Activated naive CD8-positive, alpha-beta T cell treated with anti-CD3 and anti-CD28 coated beads, Interleukin-2, amount 10 ng/mL, durations not matched to agents 7 days and 5 days (primary cell): Measurements from ENCODE around the gene MRPL22. TPM values are rescaled to one million over a fixed set of nuclear protein-coding genes. Genes with fewer than 3 reads are reported as not detected.
A peak's percentile ranks its signal among the peaks of the same experiment; 100 is the strongest.
"Not testable (repeated sequence)": the region's sequence is repeated elsewhere in the genome, so short reads cannot be mapped to it uniquely, and the experiment has no call there.

Experiments used
- ATAC-seq: fragments of 150-1000 bp; cut with Tn5 transposase; one replicate; pipeline ENCODE4 v1.10.0; 2021; ENCODE audit warnings: low read depth, moderate library complexity
- POLR2A ChIA-PET: fragments of 350-600 bp; sonication (Branson Sonifier 250); formaldehyde crosslinking; loops from one replicate; lab custom pipeline; 2021; ENCODE audit warnings: antibody characterized with exemption; lab: Charles Lee
- DNase-seq: peaks from one replicate; pipeline ENCODE4 v3.0.0; 2021
- H3K27ac Mint-ChIP-seq: one replicate; pipeline ENCODE4 v1.8.0; 2022; ENCODE audit warnings: mild to moderate bottlenecking, mixed read lengths
- H3K27me3 Mint-ChIP-seq: one replicate; pipeline ENCODE4 v1.8.0; 2022; ENCODE audit warnings: mild to moderate bottlenecking, moderate library complexity, mixed read lengths
- H3K36me3 Mint-ChIP-seq: one replicate; pipeline ENCODE4 v1.8.0; 2021; ENCODE audit warnings: mild to moderate bottlenecking, mixed read lengths
- H3K4me1 Mint-ChIP-seq: one replicate; pipeline ENCODE4 v1.8.0; 2021; ENCODE audit warnings: mixed read lengths
- H3K4me3 Mint-ChIP-seq: one replicate; pipeline ENCODE4 v1.8.0; 2022; ENCODE audit warnings: mild to moderate bottlenecking, moderate library complexity, mixed read lengths
- H3K9me3 Mint-ChIP-seq: one replicate; pipeline ENCODE4 v1.8.0; 2021; ENCODE audit warnings: mixed read lengths
- total RNA-seq, 2 experiments: library from RNA; stranded (reverse); gene quantifications; one replicate each; pipeline ENCODE4 v1.2.3, GENCODE V29; 2021

Gene MRPL22
- total RNA-seq, 2 experiments from 2014 or later: 50.0 to 52.4 TPM

- Mint-ChIP-seq H3K4me1 (no peaks in the 10 kb centered on the region), H3K27me3 (peaks cover 21% of the 10 kb centered on the region), H3K27ac (no peak overlapping the region), H3K4me3 (no peak overlapping the region), H3K9me3 (no peaks in the 10 kb centered on the region), H3K36me3 (no peaks in the 10 kb centered on the region)
- POLR2A ChIA-PET: no interaction called here
- ATAC-seq (no peak), DNase-seq (no peak)
Observed at GRCh38 chr5:154984946-154985516, 44.2 kb downstream of the MRPL22 start.

- ATAC-seq: no peak
- Mint-ChIP-seq H3K9me3 (no peaks in the 10 kb centered on the region), H3K4me3 (no peak overlapping the region), H3K27ac (no peak overlapping the region), H3K4me1 (no peaks in the 10 kb centered on the region), H3K27me3 (peaks cover 21% of the 10 kb centered on the region), H3K36me3 (no peaks in the 10 kb centered on the region)
- no peak for DNase-seq
- POLR2A ChIA-PET: no interaction called here
Observed at GRCh38 chr5:154986151-154986550, 45.3 kb downstream of the MRPL22 start.

GRCh38 chr5:154989626-154990025 lies 48.8 kb downstream of the MRPL22 start:
- Mint-ChIP-seq H3K9me3 (no peaks in the 10 kb centered on the region), H3K4me1 (no peaks in the 10 kb centered on the region), H3K36me3 (no peaks in the 10 kb centered on the region), H3K4me3 (no peak overlapping the region), H3K27ac (no peak overlapping the region), H3K27me3 (peaks cover 17% of the 10 kb centered on the region)
- DNase-seq: no peak
- no peak for ATAC-seq
- POLR2A ChIA-PET: no interaction called here

GRCh38 chr5:154993461-154993860 lies 52.6 kb downstream of the MRPL22 start:
- ATAC-seq: no peak
- Mint-ChIP-seq H3K4me1 (no peaks in the 10 kb centered on the region), H3K27ac (no peak overlapping the region), H3K27me3 (peaks cover 4% of the 10 kb centered on the region), H3K9me3 (no peaks in the 10 kb centered on the region), H3K4me3 (no peak overlapping the region), H3K36me3 (no peaks in the 10 kb centered on the region)
- no peak for DNase-seq
- POLR2A ChIA-PET: no interaction called here

GRCh38 chr5:154995679-154996078 lies 54.8 kb downstream of the MRPL22 start:
- H3K36me3 Mint-ChIP-seq: no peaks in the 10 kb centered on the region
- ATAC-seq: no peak
- H3K27me3 Mint-ChIP-seq: peaks cover 12% of the 10 kb centered on the region
- H3K4me3 Mint-ChIP-seq: no peak overlapping the region
- no peaks in the 10 kb centered on the region for H3K4me1 Mint-ChIP-seq
- H3K9me3 Mint-ChIP-seq: no peaks in the 10 kb centered on the region
- no peak for DNase-seq
- H3K27ac Mint-ChIP-seq: no peak overlapping the region
- POLR2A ChIA-PET: no interaction called here

GRCh38 chr5:154997746-154998145 lies 56.9 kb downstream of the MRPL22 start:
- no peak for DNase-seq
- Mint-ChIP-seq H3K9me3 (no peaks in the 10 kb centered on the region), H3K27ac (no peak overlapping the region), H3K36me3 (no peaks in the 10 kb centered on the region), H3K27me3 (peaks cover 10% of the 10 kb centered on the region), H3K4me1 (no peaks in the 10 kb centered on the region), H3K4me3 (no peak overlapping the region)
- POLR2A ChIA-PET: no interaction called here
- ATAC-seq: no peak

- Mint-ChIP-seq H3K27ac (no peak overlapping the region), H3K4me1 (no peaks in the 10 kb centered on the region), H3K27me3 (peaks cover 10% of the 10 kb centered on the region), H3K9me3 (no peaks in the 10 kb centered on the region), H3K4me3 (no peak overlapping the region), H3K36me3 (no peaks in the 10 kb centered on the region)
- DNase-seq: no peak
- POLR2A ChIA-PET: no interaction called here
- no peak for ATAC-seq
Observed at GRCh38 chr5:154999865-155000264, 59.0 kb downstream of the MRPL22 start.

- Mint-ChIP-seq H3K27ac (no peak overlapping the region), H3K4me3 (no peak overlapping the region), H3K4me1 (no peaks in the 10 kb centered on the region), H3K36me3 (no peaks in the 10 kb centered on the region), H3K27me3 (peaks cover 13% of the 10 kb centered on the region), H3K9me3 (no peaks in the 10 kb centered on the region)
- ATAC-seq (no peak), DNase-seq (no peak)
- POLR2A ChIA-PET: no interaction called here
Observed at GRCh38 chr5:155001523-155001922, 60.6 kb downstream of the MRPL22 start.

GRCh38 chr5:155002722-155003121 lies 61.8 kb downstream of the MRPL22 start:
- H3K27ac Mint-ChIP-seq, ATAC-seq: not testable (repeated sequence)

GRCh38 chr5:155004138-155004744 lies 63.4 kb downstream of the MRPL22 start:
- H3K36me3 Mint-ChIP-seq: no peaks in the 10 kb centered on the region
- H3K4me1 Mint-ChIP-seq: no peaks in the 10 kb centered on the region
- ATAC-seq (no peak), DNase-seq (peak; percentile 32)
- no peak overlapping the region for H3K4me3 Mint-ChIP-seq
- no peak overlapping the region for H3K27ac Mint-ChIP-seq
- no peaks in the 10 kb centered on the region for H3K9me3 Mint-ChIP-seq
- H3K27me3 Mint-ChIP-seq: peaks cover 3% of the 10 kb centered on the region
- POLR2A ChIA-PET: no interaction called here

More at GRCh38 chr5:155002722-155003121, 61.8 kb downstream of the MRPL22 start:
- peaks cover 13% of the 10 kb centered on the region for H3K27me3 Mint-ChIP-seq
- H3K9me3 Mint-ChIP-seq, H3K36me3 Mint-ChIP-seq, H3K4me1 Mint-ChIP-seq, DNase-seq, H3K4me3 Mint-ChIP-seq: not testable (repeated sequence)
- POLR2A ChIA-PET: interaction anchor here (0.6 kb wide), 1 partner anchor 63 kb away, joined by 3 read pairs; no protein-coding TSS in a partner anchor

GRCh38 chr5:155006265-155006664 lies 65.4 kb downstream of the MRPL22 start:
- H3K4me3 Mint-ChIP-seq, H3K4me1 Mint-ChIP-seq, H3K9me3 Mint-ChIP-seq, POLR2A ChIA-PET, H3K27ac Mint-ChIP-seq, ATAC-seq, H3K36me3 Mint-ChIP-seq, H3K27me3 Mint-ChIP-seq, DNase-seq: not testable (repeated sequence)

- H3K27ac Mint-ChIP-seq: no peak overlapping the region
- no peak overlapping the region for H3K4me3 Mint-ChIP-seq
- ATAC-seq (no peak), DNase-seq (no peak)
- H3K9me3 Mint-ChIP-seq: no peaks in the 10 kb centered on the region
- POLR2A ChIA-PET: no interaction called here
- H3K4me1 Mint-ChIP-seq: no peaks in the 10 kb centered on the region
- peaks cover 19% of the 10 kb centered on the region for H3K27me3 Mint-ChIP-seq
- H3K36me3 Mint-ChIP-seq: no peaks in the 10 kb centered on the region
Observed at GRCh38 chr5:155008669-155009068, 67.8 kb downstream of the MRPL22 start.

GRCh38 chr5:155010881-155011280 lies 70.0 kb downstream of the MRPL22 start:
- no peak overlapping the region for H3K4me3 Mint-ChIP-seq
- POLR2A ChIA-PET: no interaction called here
- no peaks in the 10 kb centered on the region for H3K9me3 Mint-ChIP-seq
- ATAC-seq (no peak), DNase-seq (no peak)
- peaks cover 20% of the 10 kb centered on the region for H3K27me3 Mint-ChIP-seq
- H3K27ac Mint-ChIP-seq: no peak overlapping the region
- no peaks in the 10 kb centered on the region for H3K4me1 Mint-ChIP-seq
- no peaks in the 10 kb centered on the region for H3K36me3 Mint-ChIP-seq

GRCh38 chr5:155013526-155013925 lies 72.7 kb downstream of the MRPL22 start, which contains the start of gene KIF4B:
Gene KIF4B (plus strand): TSS chr5:155013755. CDS start chr5:155013860, 105 bp downstream.
- Mint-ChIP-seq H3K4me1 (no peaks in the 10 kb centered on the region), H3K27ac (no peak within 1 kb of the TSS), H3K9me3 (no peaks in the 10 kb centered on the region), H3K36me3 (no peaks in the 10 kb centered on the region), H3K4me3 (no peak within 1 kb of the TSS), H3K27me3 (peaks cover 20% of the 10 kb centered on the region)
- DNase-seq (no peak), ATAC-seq (no peak)
- POLR2A ChIA-PET: no interaction called here
